Measurements from ENCODE around the gene DSCAM.

- TF ChIP-seq CTCF (conservative IDR thresholded peaks at IDR 0.05; ENCODE audit: low read depth in 2 of 2) (no peak), EZH2 (IDR thresholded peaks at IDR 0.05; ENCODE audit: low read depth, unreplicated experiment) (no peak), CREB1 (CRISPR knock-in tag; IDR thresholded peaks at IDR 0.05; ENCODE audit: low read depth) (no peak), ZNF114 (CRISPR knock-in tag; IDR thresholded peaks at IDR 0.05) (no peak)
Observed at GRCh38 chr21:40886006-40886405, 39.0 kb upstream of the DSCAM start.

Data from GM23338 (cell line).